BLaER1 (cell line): ENCODE data around the gene ZNF205.
"Not testable (repeated sequence)": the region's sequence is repeated elsewhere in the genome, so short reads cannot be mapped to it uniquely, and the experiment has no call there.

Experiments
- H3K27ac ChIP-seq: shearing (Covaris generic); formaldehyde crosslinking; 2 replicates; pipeline ENCODE4 v1.8.1; 2022
- H3K27me3 ChIP-seq: shearing (Covaris generic); formaldehyde crosslinking; 2 replicates; pipeline ENCODE4 v1.8.1; 2022
- H3K36me3 ChIP-seq: shearing (Covaris generic); formaldehyde crosslinking; 2 replicates; pipeline ENCODE4 v1.8.1; 2022
- H3K4me1 ChIP-seq: shearing (Covaris generic); formaldehyde crosslinking; 2 replicates; pipeline ENCODE4 v1.8.1; 2022
- H3K4me2 ChIP-seq: shearing (Covaris generic); formaldehyde crosslinking; 2 replicates; pipeline ENCODE4 v1.8.1; 2022
- H3K4me3 ChIP-seq: shearing (Covaris generic); formaldehyde crosslinking; 2 replicates; pipeline ENCODE4 v1.8.1; 2022
- H3K9ac ChIP-seq: shearing (Covaris generic); formaldehyde crosslinking; 2 replicates; pipeline ENCODE4 v1.8.1; 2022
- H3K9me3 ChIP-seq: shearing (Covaris generic); formaldehyde crosslinking; 2 replicates; pipeline ENCODE4 v1.8.1; 2022
- H4K20me1 ChIP-seq: shearing (Covaris generic); formaldehyde crosslinking; 2 replicates; pipeline ENCODE4 v1.8.1; 2022
- Cebpa-rat ChIP-seq: shearing (Covaris generic); IDR thresholded peaks from 2 replicates; pipeline ENCODE4 v1.8.1; 2022

ZNF205 gene

GRCh38 chr16:3133844-3134243, 21.5 kb downstream of the ZNF205 start:
- no peak for TF ChIP-seq Cebpa-rat
- Histone ChIP-seq H3K4me2 (peak overlapping the region; percentile 94), H3K27me3 (no peaks in the 10 kb centered on the region), H3K27ac (peak overlapping the region; percentile 97), H3K4me3 (peak overlapping the region; percentile 98), H4K20me1 (peaks cover 48% of the 10 kb centered on the region), H3K9me3 (no peaks in the 10 kb centered on the region), H3K9ac (peak overlapping the region; percentile 99), H3K36me3 (peaks cover 33% of the 10 kb centered on the region), H3K4me1 (peaks cover 74% of the 10 kb centered on the region)

- H3K4me2 ChIP-seq: peak within 1 kb of the TSS; percentile 94
- no peak for TF ChIP-seq Cebpa-rat
- H3K27ac ChIP-seq: peak within 1 kb of the TSS; percentile 97
- no peaks in the 10 kb centered on the region for H3K27me3 ChIP-seq
- H3K9ac ChIP-seq: peak within 1 kb of the TSS; percentile 99
- peaks cover 53% of the 10 kb centered on the region for H4K20me1 ChIP-seq
- H3K36me3 ChIP-seq: peaks cover 38% of the 10 kb centered on the region
- H3K9me3 ChIP-seq: no peaks in the 10 kb centered on the region
- peak within 1 kb of the TSS; percentile 98 for H3K4me3 ChIP-seq
- peaks cover 70% of the 10 kb centered on the region for H3K4me1 ChIP-seq
Measured at GRCh38 chr16:3134338-3135125, 22.1 kb downstream of the ZNF205 start, which contains the start of gene ZNF213. Gene ZNF213 (plus strand): TSS chr16:3135029. CDS start chr16:3137281, 2,252 bp downstream.

GRCh38 chr16:3135126-3135715, 22.8 kb downstream of the ZNF205 start:
- TF ChIP-seq Cebpa-rat: no peak
- peak overlapping the region; percentile 98 for H3K4me3 ChIP-seq
- H3K9ac ChIP-seq: peak overlapping the region; percentile 86
- H3K4me2 ChIP-seq: peak overlapping the region; percentile 93
- peaks cover 63% of the 10 kb centered on the region for H3K4me1 ChIP-seq
- H3K27me3 ChIP-seq: no peaks in the 10 kb centered on the region
- peaks cover 37% of the 10 kb centered on the region for H3K36me3 ChIP-seq
- peaks cover 53% of the 10 kb centered on the region for H4K20me1 ChIP-seq
- peak overlapping the region; percentile 79 for H3K27ac ChIP-seq
- no peaks in the 10 kb centered on the region for H3K9me3 ChIP-seq

- H3K4me2 ChIP-seq: peak overlapping the region; percentile 79; the same call in 1 of the 2 replicates
- no peak overlapping the region for H3K4me3 ChIP-seq
- no peak overlapping the region for H3K9ac ChIP-seq
- no peaks in the 10 kb centered on the region for H3K27me3 ChIP-seq
- H3K9me3 ChIP-seq: no peaks in the 10 kb centered on the region
- no peak overlapping the region; the same call in 1 of the 2 replicates for H3K27ac ChIP-seq
- peaks cover 53% of the 10 kb centered on the region for H3K4me1 ChIP-seq
- peaks cover 44% of the 10 kb centered on the region for H4K20me1 ChIP-seq
- H3K36me3 ChIP-seq: peaks cover 40% of the 10 kb centered on the region
- TF ChIP-seq Cebpa-rat: no peak
Measured at GRCh38 chr16:3137267-3137666, 24.9 kb downstream of the ZNF205 start.

GRCh38 chr16:3138342-3138741, 26.0 kb downstream of the ZNF205 start:
- H3K9me3 ChIP-seq: no peaks in the 10 kb centered on the region
- TF ChIP-seq Cebpa-rat: no peak
- peaks cover 48% of the 10 kb centered on the region for H3K36me3 ChIP-seq
- H3K27me3 ChIP-seq: no peaks in the 10 kb centered on the region
- H4K20me1 ChIP-seq: peaks cover 33% of the 10 kb centered on the region; the same call in 1 of the 2 replicates
- 0 out of 2 replicates have a peak overlapping the region, but pooled peaks have one; percentile 3 for H3K27ac ChIP-seq
- H3K4me1 ChIP-seq: peaks cover 47% of the 10 kb centered on the region
- no peak overlapping the region for H3K4me3 ChIP-seq
- H3K4me2 ChIP-seq: peak overlapping the region; percentile 79
- peak overlapping the region; percentile 24; the same call in 1 of the 2 replicates for H3K9ac ChIP-seq

- no peaks in the 10 kb centered on the region for H3K9me3 ChIP-seq
- peak overlapping the region; percentile 79 for H3K4me2 ChIP-seq
- peaks cover 48% of the 10 kb centered on the region for H3K36me3 ChIP-seq
- H3K27me3 ChIP-seq: no peaks in the 10 kb centered on the region
- 0 out of 2 replicates have a peak overlapping the region, but pooled peaks have one; percentile 3 for H3K27ac ChIP-seq
- H4K20me1 ChIP-seq: peaks cover 29% of the 10 kb centered on the region; the same call in 1 of the 2 replicates
- no peak for TF ChIP-seq Cebpa-rat
- no peak overlapping the region for H3K4me3 ChIP-seq
- H3K9ac ChIP-seq: no peak overlapping the region; the same call in 1 of the 2 replicates
- H3K4me1 ChIP-seq: peaks cover 47% of the 10 kb centered on the region
Measured at GRCh38 chr16:3138823-3139426, 26.5 kb downstream of the ZNF205 start.

- peaks cover 48% of the 10 kb centered on the region for H3K36me3 ChIP-seq
- H3K9ac ChIP-seq, H3K27ac ChIP-seq: not testable (repeated sequence)
Measured at GRCh38 chr16:3139561-3139960, 27.2 kb downstream of the ZNF205 start.

GRCh38 chr16:3140603-3141427, 28.4 kb downstream of the ZNF205 start:
- Histone ChIP-seq H3K27ac (no peak overlapping the region), H3K27me3 (no peaks in the 10 kb centered on the region), H3K4me2 (no peak overlapping the region), H4K20me1 (peaks cover 23% of the 10 kb centered on the region; the same call in 1 of the 2 replicates), H3K4me1 (peaks cover 55% of the 10 kb centered on the region), H3K4me3 (no peak overlapping the region), H3K36me3 (peaks cover 48% of the 10 kb centered on the region), H3K9ac (no peak overlapping the region), H3K9me3 (no peaks in the 10 kb centered on the region)
- TF ChIP-seq Cebpa-rat: no peak

More at GRCh38 chr16:3139561-3139960, 27.2 kb downstream of the ZNF205 start:
- H3K4me1 ChIP-seq: peaks cover 53% of the 10 kb centered on the region
- H3K9me3 ChIP-seq, H3K4me2 ChIP-seq, H3K4me3 ChIP-seq, H3K27me3 ChIP-seq: not testable (repeated sequence)
- peaks cover 23% of the 10 kb centered on the region; the same call in 1 of the 2 replicates for H4K20me1 ChIP-seq

- H3K9ac ChIP-seq: no peak overlapping the region
- H3K9me3 ChIP-seq: no peaks in the 10 kb centered on the region
- H3K4me2 ChIP-seq: no peak overlapping the region
- no peak overlapping the region for H3K4me3 ChIP-seq
- TF ChIP-seq Cebpa-rat: no peak
- H3K27ac ChIP-seq: no peak overlapping the region
- H3K36me3 ChIP-seq: peaks cover 48% of the 10 kb centered on the region
- peaks cover 23% of the 10 kb centered on the region; the same call in 1 of the 2 replicates for H4K20me1 ChIP-seq
- no peaks in the 10 kb centered on the region for H3K27me3 ChIP-seq
- H3K4me1 ChIP-seq: peaks cover 45% of the 10 kb centered on the region
Measured at GRCh38 chr16:3141781-3142311, 29.5 kb downstream of the ZNF205 start.
